Rectal smooth muscle tissue (tissue), 1 donor: ENCODE data around the gene KIF4A.

ENCODE experiments used
- H3K27ac ChIP-seq: one replicate; pipeline ENCODE4 v1.7.0; 2013; ENCODE audit warnings: low read depth, low read length, inconsistent platforms
- H3K27me3 ChIP-seq: one replicate; pipeline ENCODE4 v1.7.0; 2013; ENCODE audit warnings: low read length; ENCODE audit not compliant: control insufficient read depth, insufficient read depth
- H3K36me3 ChIP-seq: one replicate; pipeline ENCODE4 v1.7.0; 2013; ENCODE audit warnings: low read length; ENCODE audit not compliant: control insufficient read depth, insufficient read depth
- H3K4me1 ChIP-seq: one replicate; pipeline ENCODE4 v1.7.0; 2013; ENCODE audit warnings: low read length; ENCODE audit not compliant: control insufficient read depth, insufficient read depth
- H3K4me3 ChIP-seq: one replicate; pipeline ENCODE4 v1.7.0; 2013; ENCODE audit warnings: low read length
- H3K9ac ChIP-seq: one replicate; pipeline ENCODE4 v1.7.0; 2013; ENCODE audit warnings: low read length

The KIF4A gene

GRCh38 chrX:70454441-70455365 is 164.8 kb downstream of the KIF4A start:
- Histone ChIP-seq H3K4me1 (no peaks in the 10 kb centered on the region), H3K27ac (peak overlapping the region; percentile 71), H3K27me3 (peaks cover 2% of the 10 kb centered on the region), H3K9ac (peak overlapping the region; percentile 73), H3K4me3 (peak overlapping the region; percentile 65), H3K36me3 (no peaks in the 10 kb centered on the region)

DNA sequence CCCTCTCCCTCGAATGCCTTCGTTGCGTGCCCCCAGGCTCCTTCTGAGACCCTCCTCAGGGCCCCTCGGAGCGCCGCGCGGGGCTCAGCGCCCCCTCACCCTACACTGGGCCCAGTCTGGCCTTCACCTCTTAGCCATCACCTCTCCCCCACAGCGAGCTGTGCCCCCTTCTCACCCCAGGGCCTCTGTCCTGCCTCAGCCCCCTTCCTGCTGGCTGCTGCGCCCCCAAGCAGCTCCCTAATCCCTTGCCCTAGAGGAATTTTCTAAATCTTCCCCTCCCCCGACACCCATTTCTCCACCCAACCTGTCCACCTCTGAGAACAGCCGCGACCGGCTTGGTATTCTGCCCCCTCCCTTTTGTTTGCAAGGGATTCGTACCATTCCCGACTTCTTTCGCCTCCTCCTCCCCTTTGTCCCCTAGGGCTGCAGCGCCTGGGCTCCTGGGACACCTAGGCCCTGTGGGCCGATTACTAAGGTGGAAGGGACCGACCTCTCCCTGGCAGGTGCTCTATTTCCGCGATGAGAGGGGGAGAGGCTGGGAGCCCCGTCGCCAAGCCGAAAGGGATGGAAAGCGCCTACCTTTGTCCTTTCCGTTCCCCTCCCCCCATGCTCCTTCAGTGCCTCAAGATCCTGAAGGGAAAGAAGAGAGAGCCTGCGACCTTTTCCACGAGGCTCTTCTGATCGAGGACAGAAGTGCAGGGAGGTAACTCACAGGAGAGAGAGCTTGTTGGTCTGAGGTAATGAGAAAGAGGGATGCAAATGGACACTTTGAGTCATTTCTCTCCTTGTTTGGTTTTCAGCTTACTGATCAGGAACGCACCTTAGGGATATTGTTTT is 165.7 kb downstream of the KIF4A start:
- H3K9ac ChIP-seq = peak overlapping the region; percentile 73
- no peaks in the 10 kb centered on the region for H3K36me3 ChIP-seq
- H3K4me3 ChIP-seq = peak overlapping the region; percentile 65
- H3K27ac ChIP-seq = peak overlapping the region; percentile 71
- H3K27me3 ChIP-seq = no peaks in the 10 kb centered on the region
- H3K4me1 ChIP-seq = no peaks in the 10 kb centered on the region

- H3K9ac ChIP-seq = no peak overlapping the region
- no peaks in the 10 kb centered on the region for H3K4me1 ChIP-seq
- no peaks in the 10 kb centered on the region for H3K27me3 ChIP-seq
- H3K4me3 ChIP-seq = peak overlapping the region; percentile 65
- H3K27ac ChIP-seq = peak overlapping the region; percentile 71
- H3K36me3 ChIP-seq = no peaks in the 10 kb centered on the region
Measured at GRCh38 chrX:70456256-70456655, 166.4 kb downstream of the KIF4A start.

DNA sequence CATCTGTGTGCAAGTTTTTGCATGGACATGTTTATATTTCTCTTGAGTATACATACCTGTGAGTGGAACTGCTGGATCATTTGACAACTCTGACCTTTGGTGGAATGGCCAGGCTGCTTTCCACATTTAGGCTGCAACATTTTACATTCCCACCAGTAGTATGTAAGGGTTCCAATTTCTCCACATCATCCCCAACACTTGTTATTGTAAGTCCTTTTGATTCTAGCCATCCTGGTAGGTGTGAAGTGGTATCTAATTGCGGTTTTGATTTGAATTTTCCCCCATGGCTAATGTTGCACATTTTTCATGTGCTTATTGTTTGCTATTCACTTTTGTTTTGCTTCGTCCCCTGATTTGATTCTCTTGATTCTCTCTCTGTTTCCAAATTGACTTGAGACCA is 171.1 kb downstream of the KIF4A start:
- no peaks in the 10 kb centered on the region for H3K4me1 ChIP-seq

GRCh38 chrX:70464051-70464450 is 174.1 kb downstream of the KIF4A start:
- H3K36me3 ChIP-seq = no peaks in the 10 kb centered on the region
- no peaks in the 10 kb centered on the region for H3K27me3 ChIP-seq
- H3K4me1 ChIP-seq = no peaks in the 10 kb centered on the region
- no peak overlapping the region for H3K9ac ChIP-seq
- no peak overlapping the region for H3K4me3 ChIP-seq
- no peak overlapping the region for H3K27ac ChIP-seq

More for the DNA sequence above, 171.1 kb downstream of the KIF4A start:
- Histone ChIP-seq H3K27ac (no peak overlapping the region), H3K4me3 (no peak overlapping the region), H3K27me3 (no peaks in the 10 kb centered on the region), H3K9ac (no peak overlapping the region), H3K36me3 (no peaks in the 10 kb centered on the region)

DNA sequence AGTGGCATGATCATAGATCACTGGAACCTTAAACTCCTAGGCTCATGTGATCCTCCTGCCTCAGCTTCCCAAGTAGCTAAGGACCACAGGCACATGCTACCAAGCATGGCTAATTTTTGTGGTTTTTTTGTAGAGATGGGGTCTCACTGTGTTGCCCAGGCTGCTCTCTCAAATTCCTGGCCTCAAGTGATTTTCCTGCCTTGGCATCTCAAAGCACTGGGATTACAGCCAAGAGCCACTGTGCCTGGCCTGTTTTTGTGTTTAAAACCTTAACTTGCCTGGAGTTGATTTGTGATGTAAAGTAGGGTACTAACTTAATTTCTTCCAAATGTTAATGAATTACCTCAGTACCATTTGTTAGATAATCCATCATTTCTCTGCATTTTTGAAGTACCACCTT is 177.1 kb downstream of the KIF4A start:
- Histone ChIP-seq H3K27me3 (no peaks in the 10 kb centered on the region), H3K27ac (no peak overlapping the region), H3K9ac (no peak overlapping the region), H3K4me1 (no peaks in the 10 kb centered on the region), H3K36me3 (no peaks in the 10 kb centered on the region), H3K4me3 (no peak overlapping the region)

- Histone ChIP-seq H3K36me3 (no peaks in the 10 kb centered on the region), H3K27ac (no peak overlapping the region), H3K27me3 (no peaks in the 10 kb centered on the region), H3K9ac (no peak overlapping the region), H3K4me3 (no peak overlapping the region), H3K4me1 (no peaks in the 10 kb centered on the region)
Measured at GRCh38 chrX:70468709-70469108, 178.8 kb downstream of the KIF4A start.
